ENCODE data around the gene SFMBT1. TPM values are rescaled to one million over a fixed set of nuclear protein-coding genes. Genes with fewer than 3 reads are reported as not detected.

The SFMBT1 gene
- total RNA-seq, 1 experiment from 2014 or later, result 1.4 TPM

DNA sequence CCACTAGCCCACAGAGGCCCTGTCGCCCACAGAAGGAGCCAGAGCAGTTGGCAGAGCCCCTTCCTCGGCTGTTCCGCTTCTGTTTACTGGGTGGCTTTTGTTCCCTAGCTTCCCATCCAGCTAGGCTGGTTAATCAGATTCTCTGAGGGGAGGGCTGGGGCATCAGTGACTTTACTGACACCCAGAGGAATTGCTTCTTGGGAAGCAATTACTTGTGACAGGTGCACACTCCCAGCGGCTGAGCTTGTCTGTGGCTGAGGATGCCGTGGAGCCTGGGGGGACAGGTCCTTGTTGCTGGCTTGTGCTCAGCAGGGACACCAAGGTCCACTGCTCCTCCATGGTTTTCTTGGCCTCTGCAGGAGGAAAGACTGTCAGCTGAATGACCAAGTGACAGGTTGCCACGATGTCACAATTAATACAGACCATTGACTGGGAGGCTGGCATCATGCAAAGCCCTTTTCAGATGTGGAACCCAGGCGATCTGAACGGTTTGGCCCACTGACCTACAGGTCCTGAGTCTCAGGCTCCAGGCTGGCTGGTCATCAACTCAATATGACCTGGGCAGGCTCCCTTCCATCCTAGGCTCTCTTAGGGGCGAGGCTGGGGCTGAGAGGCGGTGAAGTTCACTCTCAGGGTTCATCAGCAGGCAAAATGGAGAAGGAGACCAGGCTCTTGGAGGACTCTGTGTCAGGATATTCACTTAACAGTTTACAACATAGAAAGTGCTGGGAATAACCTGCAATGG lies 31.8 kb upstream of the SFMBT1 start:
- no peaks in the 10 kb centered on the region for H3K9me3 ChIP-seq (ENCODE audit: low read depth, low read length, poor library complexity, severe bottlenecking)
- intact Hi-C loops (cut with micrococcal nuclease; ENCODE audit: unreplicated experiment), result no loop called here
- H3K36me3 ChIP-seq (ENCODE audit: insufficient read depth, low read length, poor library complexity, severe bottlenecking), result no peaks in the 10 kb centered on the region
- H3K4me1 ChIP-seq (ENCODE audit: insufficient read depth, low read length, poor library complexity, severe bottlenecking), result no peaks in the 10 kb centered on the region
- ChIA-PET POLR2A (ENCODE audit: low non-redundant PET) (no interaction called here), CTCF (no interaction called here)
- no peak for DNase-seq (ENCODE audit: low spot score)
- TF ChIP-seq CTCF (conservative IDR thresholded peaks at IDR 0.05; ENCODE audit: low read depth, low read length), result no peak
- no peak for TF ChIP-seq EZH2 (IDR thresholded peaks at IDR 0.05; ENCODE audit: borderline replicate concordance, low read depth, low read length, poor library complexity, severe bottlenecking)
- no peak overlapping the region for H3K4me3 ChIP-seq (ENCODE audit: low read depth, low read length, poor library complexity, severe bottlenecking)
- no TSS peak for BruUV-seq (replicated peaks)
- H3K27me3 ChIP-seq (replicated peaks; ENCODE audit: insufficient read depth, low read depth, low read length, poor library complexity), result no peaks in the 10 kb centered on the region
- no peak overlapping the region for H3K27ac ChIP-seq (ENCODE audit: low read depth, low read length, poor library complexity, severe bottlenecking)

- ChIA-PET CTCF (no interaction called here), POLR2A (ENCODE audit: low non-redundant PET) (no interaction called here)
- Histone ChIP-seq H3K9me3 (ENCODE audit: low read depth, low read length, poor library complexity, severe bottlenecking) (no peaks in the 10 kb centered on the region), H3K4me1 (ENCODE audit: insufficient read depth, low read length, poor library complexity, severe bottlenecking) (peaks cover 4% of the 10 kb centered on the region), H3K27ac (ENCODE audit: low read depth, low read length, poor library complexity, severe bottlenecking) (no peak overlapping the region), H3K4me3 (ENCODE audit: low read depth, low read length, poor library complexity, severe bottlenecking) (no peak overlapping the region), H3K36me3 (ENCODE audit: insufficient read depth, low read length, poor library complexity, severe bottlenecking) (no peaks in the 10 kb centered on the region), H3K27me3 (replicated peaks; ENCODE audit: insufficient read depth, low read depth, low read length, poor library complexity) (no peaks in the 10 kb centered on the region)
- DNase-seq (ENCODE audit: low spot score), result no peak
- intact Hi-C loops (cut with micrococcal nuclease; ENCODE audit: unreplicated experiment), result no loop called here
- no TSS peak for BruUV-seq (replicated peaks)
- no peak for TF ChIP-seq CTCF (conservative IDR thresholded peaks at IDR 0.05; ENCODE audit: low read depth, low read length)
- no peak for TF ChIP-seq EZH2 (IDR thresholded peaks at IDR 0.05; ENCODE audit: borderline replicate concordance, low read depth, low read length, poor library complexity, severe bottlenecking)
Measured at GRCh38 chr3:53075743-53076140, 29.9 kb upstream of the SFMBT1 start.

DNA sequence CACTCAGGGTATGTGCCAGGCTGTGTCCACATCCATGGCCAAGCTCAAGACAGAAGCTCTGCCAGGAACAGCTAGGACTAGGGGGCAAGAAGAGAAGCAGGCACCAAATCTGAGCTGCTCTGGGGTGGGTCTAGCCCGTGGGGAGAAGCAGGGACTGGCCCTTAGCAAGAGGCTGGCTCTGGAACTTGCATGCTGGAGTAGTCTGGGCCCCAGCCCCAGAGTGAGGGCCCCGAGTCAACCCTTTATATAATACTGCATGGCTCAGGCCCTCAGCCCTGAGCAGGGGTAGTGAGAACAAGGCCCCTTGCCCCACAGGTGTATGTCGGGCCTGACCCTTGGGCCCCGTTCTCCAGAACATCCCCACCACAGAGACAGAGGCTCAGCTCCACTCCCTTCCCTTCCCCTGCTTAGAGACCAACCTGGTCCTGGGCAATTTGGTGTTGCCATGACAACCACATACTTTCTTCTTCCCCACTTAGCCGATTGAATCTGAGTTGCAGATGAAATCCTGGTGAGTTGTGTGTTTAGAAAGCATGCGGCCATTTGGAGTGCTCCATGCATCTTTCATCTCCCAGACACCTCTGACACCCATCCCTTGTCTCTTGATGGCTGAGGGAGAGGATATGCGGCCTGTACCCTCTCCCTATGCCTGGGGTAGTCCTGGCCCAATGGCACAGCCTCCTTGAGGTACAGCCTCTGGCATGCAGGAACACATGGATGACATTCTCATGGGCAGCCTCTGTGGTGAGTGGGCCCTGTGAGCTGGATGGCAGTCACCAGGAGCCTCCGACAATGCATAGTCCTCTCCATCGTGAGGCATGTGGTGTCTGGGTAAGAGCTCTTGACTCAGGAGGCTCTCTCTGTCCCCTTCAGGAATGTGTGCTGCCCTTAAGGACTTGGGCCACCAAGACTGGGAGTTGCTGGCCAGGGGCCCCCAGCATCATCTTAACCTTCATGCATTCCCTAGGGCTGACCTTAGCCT lies 29.2 kb upstream of the SFMBT1 start:
- no peaks in the 10 kb centered on the region for H3K27me3 ChIP-seq (replicated peaks; ENCODE audit: insufficient read depth, low read depth, low read length, poor library complexity)
- no peak overlapping the region for H3K27ac ChIP-seq (ENCODE audit: low read depth, low read length, poor library complexity, severe bottlenecking)
- CTCF ChIA-PET, result no interaction called here
- peaks cover 4% of the 10 kb centered on the region for H3K4me1 ChIP-seq (ENCODE audit: insufficient read depth, low read length, poor library complexity, severe bottlenecking)
- POLR2A ChIA-PET (ENCODE audit: low non-redundant PET), result no interaction called here
- TF ChIP-seq EZH2 (IDR thresholded peaks at IDR 0.05; ENCODE audit: borderline replicate concordance, low read depth, low read length, poor library complexity, severe bottlenecking), result no peak
- TF ChIP-seq CTCF (conservative IDR thresholded peaks at IDR 0.05; ENCODE audit: low read depth, low read length), result no peak
- H3K36me3 ChIP-seq (ENCODE audit: insufficient read depth, low read length, poor library complexity, severe bottlenecking), result no peaks in the 10 kb centered on the region
- intact Hi-C loops (cut with micrococcal nuclease; ENCODE audit: unreplicated experiment), result loop anchor here (5.0 kb wide), 1 partner anchor 223 kb away; no protein-coding TSS in a partner anchor
- H3K9me3 ChIP-seq (ENCODE audit: low read depth, low read length, poor library complexity, severe bottlenecking), result no peaks in the 10 kb centered on the region
- H3K4me3 ChIP-seq (ENCODE audit: low read depth, low read length, poor library complexity, severe bottlenecking), result no peak overlapping the region
- DNase-seq (ENCODE audit: low spot score), result no peak
- no TSS peak for BruUV-seq (replicated peaks)
